H1 (cell line): Measurements from ENCODE around the gene CSN1S1.

Experiments
- CHD2 ChIP-seq: IDR thresholded peaks from 2 replicates; pipeline ENCODE4 v1.6.1; 2012; ENCODE audit warnings: low read length, improper control_type of control experiment
- CREB1 ChIP-seq: IDR thresholded peaks from 2 replicates; pipeline ENCODE4 v1.6.1; 2012; ENCODE audit warnings: inconsistent platforms
- CTCF ChIP-seq, 3 experiments: IDR thresholded peaks; 1 replicate in 2 of 3; 2 replicates in 1 of 3; pipeline versions ENCODE4 v1.5.1 to v1.6.1; 2011; ENCODE audit warnings: low read length in 3 of 3, mild to moderate bottlenecking in 3 of 3, inconsistent platforms in 2 of 3, low read depth in 1 of 3, moderate library complexity in 1 of 3; ENCODE audit not compliant: insufficient read depth in 1 of 3; ENCODE audit errors: control extremely low read depth in 1 of 3
- EZH2 ChIP-seq: fragments of 200-600 bp; sonication (generic); IDR thresholded peaks from 2 replicates; pipeline ENCODE4 v1.7.1; 2012; ENCODE audit warnings: low read depth, mild to moderate bottlenecking, moderate library complexity, low read length, inconsistent platforms; ENCODE audit not compliant: severe bottlenecking
- RNF2 ChIP-seq: fragments of 200-900, 300-1000 bp; sonication (generic); IDR thresholded peaks from 2 replicates; pipeline ENCODE4 v1.7.1; 2016; ENCODE audit warnings: borderline replicate concordance, low read depth, mild to moderate bottlenecking, antibody characterized with exemption, low read length; ENCODE audit not compliant: poor library complexity, severe bottlenecking; ENCODE audit errors: missing control alignments
- SIRT6 ChIP-seq: IDR thresholded peaks from one replicate; pipeline ENCODE4 v1.7.1; 2012; ENCODE audit warnings: low read length, inconsistent platforms
- SP1 ChIP-seq: IDR thresholded peaks from 2 replicates; pipeline ENCODE4 v1.6.1; 2011; ENCODE audit warnings: low read depth, low read length
- SRF ChIP-seq: IDR thresholded peaks from 2 replicates; pipeline ENCODE4 v1.6.1; 2011; ENCODE audit warnings: mild to moderate bottlenecking, low read depth, low read length, moderate library complexity
- TCF12 ChIP-seq: IDR thresholded peaks from 2 replicates; pipeline ENCODE4 v1.6.1; 2011; ENCODE audit warnings: low read depth, mild to moderate bottlenecking, low read length

GRCh38 chr4:69888336-69888735 is 42.5 kb upstream of the CSN1S1 start:
- TF ChIP-seq SP1: no peak
- TF ChIP-seq CHD2: no peak
- TF ChIP-seq TCF12: no peak
- TF ChIP-seq CTCF (IDR thresholded peaks at IDR 0.05; ENCODE audit: control extremely low read depth in 1 of 3, insufficient read depth in 1 of 3, low read depth in 1 of 3, low read length in 3 of 3): no peak
- TF ChIP-seq SIRT6: no peak
- no peak for TF ChIP-seq RNF2
- TF ChIP-seq SRF: no peak
- no peak for TF ChIP-seq EZH2
- no peak for TF ChIP-seq CREB1
